GM19395 (cell line): ENCODE measurements around the gene KCNQ5.

ENCODE experiments used
- ATAC-seq: cut with Tn5 transposase; IDR thresholded peaks from one replicate; pipeline ENCODE4 v1.9.1; 2021; ENCODE audit warnings: mild to moderate bottlenecking, moderate library complexity; ENCODE audit not compliant: unreplicated experiment

KCNQ5 gene

DNA sequence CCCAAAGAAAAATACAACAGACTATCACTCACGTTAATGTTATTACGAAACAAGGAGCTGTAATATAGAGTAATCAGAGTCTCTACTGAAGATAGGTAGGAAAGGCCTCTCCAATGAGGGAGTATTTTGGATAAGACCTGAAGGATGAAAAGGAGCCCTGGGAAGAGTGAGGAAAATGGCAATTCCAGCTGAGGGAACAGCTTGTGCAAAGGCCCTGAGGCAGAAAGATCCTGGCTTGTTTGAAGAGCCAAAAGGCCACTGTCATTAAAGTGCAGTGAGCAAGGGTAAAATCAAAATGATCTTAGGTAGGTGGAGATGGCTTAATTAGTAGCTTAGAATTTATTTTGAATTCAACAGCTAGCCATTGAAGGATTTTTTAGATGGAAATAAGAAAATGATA lies 464.9 kb downstream of the KCNQ5 start:
- no peak for ATAC-seq

DNA sequence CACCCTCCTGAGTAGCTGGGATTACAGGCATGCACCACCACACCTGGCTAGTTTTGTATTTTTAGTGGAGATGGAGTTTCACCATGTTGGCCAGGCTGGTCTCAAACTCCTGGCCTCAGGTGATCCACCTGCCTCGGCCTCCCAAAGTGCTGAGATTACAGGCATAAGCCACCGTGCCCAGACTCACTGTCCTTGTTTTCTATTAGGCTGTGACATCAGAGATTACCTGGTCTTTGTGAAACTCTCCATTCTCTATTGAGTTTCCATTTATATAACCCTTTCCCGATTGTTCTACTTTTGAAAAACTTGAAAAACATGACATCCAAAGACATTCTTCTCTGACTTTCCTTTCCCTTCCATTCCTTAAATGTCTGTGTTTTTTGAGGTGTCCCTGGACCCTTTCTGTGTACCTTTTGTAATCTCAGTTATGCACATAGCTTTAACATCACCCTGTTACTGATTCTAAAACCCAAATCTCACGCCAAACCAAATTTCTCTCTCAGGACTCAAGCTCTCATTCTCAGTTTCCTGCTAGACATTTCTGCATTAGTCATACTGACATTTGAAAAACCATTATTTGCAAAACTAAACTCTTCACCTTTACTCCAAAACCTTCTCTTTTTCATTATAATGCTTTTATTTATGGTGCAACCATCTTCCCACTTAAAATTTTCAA lies 466.4 kb downstream of the KCNQ5 start:
- ATAC-seq, result peak; percentile 94

GRCh38 chr6:73104921-73105320 lies 483.1 kb downstream of the KCNQ5 start:
- ATAC-seq, result no peak

DNA sequence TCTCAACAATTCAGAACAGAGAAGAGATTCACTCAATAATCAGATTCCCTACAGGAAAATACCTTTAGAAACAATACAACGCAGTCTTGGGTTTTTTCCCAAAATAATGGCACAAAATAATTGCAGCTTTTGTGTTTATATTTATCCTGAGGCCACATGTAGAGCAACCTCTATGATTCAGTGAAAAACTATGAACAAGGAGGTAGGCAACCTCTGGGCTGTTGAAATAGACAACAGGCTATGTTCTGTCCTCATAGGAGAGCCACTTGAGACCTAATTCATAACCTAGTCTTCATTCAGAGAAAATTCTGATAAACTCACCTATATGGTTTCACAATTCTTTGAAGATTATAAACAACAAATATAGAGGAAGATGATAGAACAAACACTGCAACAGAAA lies 485.2 kb downstream of the KCNQ5 start:
- ATAC-seq, result no peak

GRCh38 chr6:73108949-73109348 lies 487.1 kb downstream of the KCNQ5 start:
- ATAC-seq, result no peak

DNA sequence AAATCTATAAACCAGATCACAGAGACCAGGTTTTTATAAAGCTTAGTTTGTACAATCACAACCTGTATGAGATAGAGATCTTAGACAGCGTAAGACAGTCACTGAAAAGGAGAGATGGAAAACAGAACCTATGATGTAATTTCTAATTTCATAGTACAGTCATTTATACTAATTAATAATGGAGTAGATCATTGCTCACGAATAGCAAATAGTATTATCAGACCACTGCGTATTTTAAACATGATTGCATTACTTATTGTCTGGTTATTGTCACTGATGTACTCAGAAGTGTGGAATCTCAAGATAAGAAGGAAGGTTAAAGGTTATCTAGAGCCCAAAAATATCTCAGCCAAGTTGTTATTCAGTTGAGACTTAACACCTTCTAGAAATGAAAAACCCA lies 487.8 kb downstream of the KCNQ5 start:
- ATAC-seq, result no peak

DNA sequence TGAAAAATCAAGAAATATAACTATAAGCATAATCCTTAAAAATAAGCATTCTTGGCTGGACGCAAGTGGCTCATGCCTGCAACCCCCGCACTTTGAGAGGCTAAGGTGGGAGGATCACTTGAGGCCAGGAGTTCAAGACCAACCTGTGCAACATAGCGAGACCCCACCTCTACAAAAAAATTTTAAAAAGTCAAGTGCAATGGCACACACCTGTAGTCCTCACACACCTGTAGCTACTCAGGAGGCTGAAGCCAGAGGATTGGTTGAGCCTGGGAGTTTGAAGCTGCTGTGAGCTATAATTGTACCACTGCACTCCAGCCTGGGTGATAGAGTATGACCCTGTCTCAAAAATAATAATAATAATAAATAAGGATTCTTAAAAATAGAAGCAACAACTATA lies 494.5 kb downstream of the KCNQ5 start:
- no peak for ATAC-seq

DNA sequence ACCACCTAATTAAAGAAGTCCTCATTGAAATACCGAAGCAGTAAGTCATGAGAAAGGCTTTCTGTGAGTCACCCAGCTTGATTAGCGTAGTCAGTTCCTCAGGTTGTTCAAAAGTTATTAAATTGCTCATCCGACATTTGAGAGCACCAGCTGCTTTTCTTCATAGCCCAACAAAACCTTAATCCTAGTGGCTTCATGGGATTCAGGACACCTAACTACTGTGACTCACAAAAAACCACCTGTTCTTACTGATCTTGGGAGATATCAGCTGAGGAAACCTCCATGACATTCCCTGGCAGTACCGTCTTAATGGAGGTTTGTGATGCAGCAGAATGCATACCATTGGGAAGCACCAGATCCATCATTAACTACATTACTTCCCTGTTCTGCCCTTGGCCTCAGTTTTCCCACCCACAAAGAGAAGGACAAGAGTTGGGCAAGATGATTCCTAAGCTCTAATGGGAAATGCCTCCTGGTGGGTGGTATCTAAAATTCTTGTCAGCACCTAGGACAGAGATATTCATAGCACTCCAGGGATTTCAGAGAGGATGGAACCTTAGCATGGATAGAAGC lies 499.6 kb downstream of the KCNQ5 start:
- no peak for ATAC-seq

- ATAC-seq, result peak; percentile 86
These were observed 501.9 kb downstream of the KCNQ5 start for GRCh38 chr6:73123632-73124329.

GRCh38 chr6:73129653-73130443 lies 508.0 kb downstream of the KCNQ5 start:
- peak; percentile 99 for ATAC-seq

- no peak for ATAC-seq
These were observed 509.8 kb downstream of the KCNQ5 start for GRCh38 chr6:73131706-73132105.

GRCh38 chr6:73134588-73134987 lies 512.7 kb downstream of the KCNQ5 start:
- ATAC-seq, result no peak

DNA sequence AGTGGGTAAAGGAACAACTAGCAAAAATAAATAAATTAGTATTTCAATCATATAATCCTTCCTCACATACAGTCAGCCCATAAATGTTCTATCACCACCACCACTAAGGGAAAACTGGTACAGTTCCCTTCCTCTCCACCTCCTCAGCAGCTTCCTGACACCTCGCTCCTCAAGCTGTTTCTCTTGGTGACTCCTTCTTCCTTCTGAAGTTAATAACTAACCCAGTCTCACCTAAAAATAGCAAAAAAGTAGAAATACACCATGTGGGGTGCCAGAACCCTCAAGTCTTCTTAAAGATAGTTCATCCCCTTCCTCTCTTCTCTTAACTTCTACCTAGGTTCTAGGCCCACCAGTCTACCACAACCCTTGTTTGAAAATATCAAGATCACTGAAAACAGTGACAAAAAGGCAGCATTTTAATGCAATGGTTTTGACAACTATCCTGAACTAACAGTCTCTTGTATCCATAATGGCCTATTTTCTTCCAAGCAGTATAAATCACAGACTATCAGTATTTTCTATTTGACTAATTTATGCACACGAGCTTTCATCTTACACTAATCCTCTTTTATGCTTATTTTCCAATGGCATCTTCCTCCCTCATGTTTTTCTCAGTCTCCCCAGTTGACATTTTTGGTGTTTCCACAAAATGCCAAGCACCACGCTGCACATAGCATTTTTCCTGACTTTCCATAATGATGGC lies 518.0 kb downstream of the KCNQ5 start:
- peak; percentile 77 for ATAC-seq

GRCh38 chr6:73143551-73143950 lies 521.7 kb downstream of the KCNQ5 start:
- no peak for ATAC-seq

DNA sequence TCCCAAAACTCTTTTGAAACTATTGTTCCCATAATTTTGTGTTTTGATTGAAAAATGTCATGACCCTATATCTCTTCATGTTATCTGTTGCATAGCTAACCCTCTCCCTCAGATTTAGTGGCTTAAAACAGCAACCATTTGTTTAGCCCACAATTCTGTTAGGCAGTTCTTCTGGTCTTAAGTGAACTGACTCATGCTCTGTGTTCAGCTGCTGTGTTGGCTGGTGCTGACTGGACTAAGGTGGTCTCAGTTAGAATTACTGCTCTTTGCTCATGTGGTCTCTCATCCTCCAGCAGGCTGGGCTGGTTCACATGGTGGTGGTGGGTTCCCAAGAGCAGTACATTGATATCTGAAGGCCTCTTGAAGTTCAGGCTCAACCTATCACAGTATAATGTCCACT lies 522.7 kb downstream of the KCNQ5 start:
- ATAC-seq, result no peak

- peak; percentile 94 for ATAC-seq
These were observed 523.8 kb downstream of the KCNQ5 start for GRCh38 chr6:73145690-73146089.

GRCh38 chr6:73151732-73152131 lies 529.9 kb downstream of the KCNQ5 start:
- ATAC-seq, result no peak

GRCh38 chr6:73152556-73152955 lies 530.7 kb downstream of the KCNQ5 start:
- ATAC-seq, result no peak

- no peak for ATAC-seq
These were observed 531.3 kb downstream of the KCNQ5 start for GRCh38 chr6:73152966-73153757.
